ENCODE results near the gene PLEK2. TPM values are rescaled to one million over a fixed set of nuclear protein-coding genes. Genes with fewer than 3 reads are reported as not detected.

PLEK2 gene
- total and polyA plus RNA-seq, 2 experiments from 2014 or later: 1.0 to 2.2 TPM

GRCh38 chr14:67365476-67365875 is 46.5 kb downstream of the PLEK2 start:
- H2AFZ ChIP-seq: no peak overlapping the region
- H3K27ac Mint-ChIP-seq: no peak overlapping the region
- H3K4me1 ChIP-seq (ENCODE audit: insufficient read depth): no peaks in the 10 kb centered on the region; the same call in 1 of the 2 replicates
- H3K27me3 ChIP-seq (ENCODE audit: insufficient read depth): no peaks in the 10 kb centered on the region
- H3K9me2 ChIP-seq (ENCODE audit: insufficient read depth): no peaks in the 10 kb centered on the region
- peaks cover 10% of the 10 kb centered on the region; the same call in 1 of the 2 replicates for H4K20me1 ChIP-seq (replicated peaks; ENCODE audit: insufficient read depth)
- peaks cover 61% of the 10 kb centered on the region for H3K36me3 Mint-ChIP-seq (ENCODE audit: low read depth)
- no peak overlapping the region for H3K4me3 ChIP-seq
- no peaks in the 10 kb centered on the region for H3K9me3 Mint-ChIP-seq
- DNase-seq (ENCODE audit: low spot score) (no peak), ATAC-seq (no peak)
- no peak overlapping the region for H3K4me2 ChIP-seq
- H3F3A ChIP-seq (replicated peaks; ENCODE audit: low read depth): no peaks in the 10 kb centered on the region
- H3K79me2 ChIP-seq (replicated peaks; ENCODE audit: insufficient read depth): peaks cover 60% of the 10 kb centered on the region
- H3K27me3 Mint-ChIP-seq (ENCODE audit: insufficient read depth, low read depth, poor library complexity): peaks cover 2% of the 10 kb centered on the region
- TF ChIP-seq NANOG (IDR thresholded peaks at IDR 0.05; ENCODE audit: borderline replicate concordance): no peak
- TF ChIP-seq REST (IDR thresholded peaks at IDR 0.05; ENCODE audit: unreplicated experiment): no peak
- no peak for TF ChIP-seq EZH2 (IDR thresholded peaks at IDR 0.05; ENCODE audit: low read depth, unreplicated experiment)
- TF ChIP-seq CTCF (conservative IDR thresholded peaks at IDR 0.05; ENCODE audit: low read depth in 2 of 2): no peak
- TF ChIP-seq EZH2phosphoT487 (IDR thresholded peaks at IDR 0.05; ENCODE audit: unreplicated experiment): no peak
- TF ChIP-seq ZNF331 (CRISPR knock-in tag; IDR thresholded peaks at IDR 0.05; ENCODE audit: low read depth): no peak
- TF ChIP-seq JUNB (IDR thresholded peaks at IDR 0.05; ENCODE audit: unreplicated experiment): no peak
- TF ChIP-seq POLR2AphosphoS5 (IDR thresholded peaks at IDR 0.05; ENCODE audit: low read depth): no peak
- TF ChIP-seq ETS1 (IDR thresholded peaks at IDR 0.05): no peak
- TF ChIP-seq ZNF462 (CRISPR knock-in tag; IDR thresholded peaks at IDR 0.05): no peak
- no peak for TF ChIP-seq ZNF114 (CRISPR knock-in tag; IDR thresholded peaks at IDR 0.05)
- H3K36me3 ChIP-seq (ENCODE audit: insufficient read depth): peaks cover 47% of the 10 kb centered on the region
- H3K4me1 Mint-ChIP-seq: peaks cover 9% of the 10 kb centered on the region; the same call in 2 of the 3 replicates
- no peak overlapping the region for H3K4me3 Mint-ChIP-seq
- no peak overlapping the region for H3K27ac ChIP-seq (ENCODE audit: low read depth)
